Astrocyte of the spinal cord (primary cell): Measurements from ENCODE around the gene OR2V1.
"Not testable (repeated sequence)": the region's sequence is repeated elsewhere in the genome, so short reads cannot be mapped to it uniquely, and the experiment has no call there.

Experiments
- DNase-seq: peaks from one replicate; pipeline ENCODE4 v3.0.0; 2011; ENCODE audit warnings: low read depth, low spot score
- H3K4me3 ChIP-seq: 2 replicates; pipeline ENCODE4 v1.5.1; 2011; ENCODE audit warnings: low read depth, mild to moderate bottlenecking, low read length, moderate library complexity
- in situ Hi-C: cut with HindIII; loops from 2 replicates; pipeline ENCODE4 v1.10.0; 2017; ENCODE audit warnings: low sequenced_read_pairs
- TF ChIP-seq, protein P1 (sequence below): IDR thresholded peaks from 2 replicates; pipeline ENCODE4 v1.5.1; 2012; ENCODE audit warnings: low read depth, mild to moderate bottlenecking, low read length, inconsistent platforms

OR2V1 gene

GRCh38 chr5:181164076-181164952 lies 33.3 kb upstream of the OR2V1 start:
- in situ Hi-C loops, result no loop called here
- no peak for DNase-seq

GRCh38 chr5:181163487-181164075 lies 32.6 kb upstream of the OR2V1 start:
- DNase-seq, result no peak
- TF ChIP-seq, protein P1, sequence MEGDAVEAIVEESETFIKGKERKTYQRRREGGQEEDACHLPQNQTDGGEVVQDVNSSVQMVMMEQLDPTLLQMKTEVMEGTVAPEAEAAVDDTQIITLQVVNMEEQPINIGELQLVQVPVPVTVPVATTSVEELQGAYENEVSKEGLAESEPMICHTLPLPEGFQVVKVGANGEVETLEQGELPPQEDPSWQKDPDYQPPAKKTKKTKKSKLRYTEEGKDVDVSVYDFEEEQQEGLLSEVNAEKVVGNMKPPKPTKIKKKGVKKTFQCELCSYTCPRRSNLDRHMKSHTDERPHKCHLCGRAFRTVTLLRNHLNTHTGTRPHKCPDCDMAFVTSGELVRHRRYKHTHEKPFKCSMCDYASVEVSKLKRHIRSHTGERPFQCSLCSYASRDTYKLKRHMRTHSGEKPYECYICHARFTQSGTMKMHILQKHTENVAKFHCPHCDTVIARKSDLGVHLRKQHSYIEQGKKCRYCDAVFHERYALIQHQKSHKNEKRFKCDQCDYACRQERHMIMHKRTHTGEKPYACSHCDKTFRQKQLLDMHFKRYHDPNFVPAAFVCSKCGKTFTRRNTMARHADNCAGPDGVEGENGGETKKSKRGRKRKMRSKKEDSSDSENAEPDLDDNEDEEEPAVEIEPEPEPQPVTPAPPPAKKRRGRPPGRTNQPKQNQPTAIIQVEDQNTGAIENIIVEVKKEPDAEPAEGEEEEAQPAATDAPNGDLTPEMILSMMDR, result no peak
- H3K4me3 ChIP-seq, result peak overlapping the region; percentile 24
- in situ Hi-C loops, result no loop called here

More at GRCh38 chr5:181164076-181164952, 33.3 kb upstream of the OR2V1 start:
- TF ChIP-seq, protein P1, result no peak
- H3K4me3 ChIP-seq, result peak overlapping the region; percentile 23

DNA sequence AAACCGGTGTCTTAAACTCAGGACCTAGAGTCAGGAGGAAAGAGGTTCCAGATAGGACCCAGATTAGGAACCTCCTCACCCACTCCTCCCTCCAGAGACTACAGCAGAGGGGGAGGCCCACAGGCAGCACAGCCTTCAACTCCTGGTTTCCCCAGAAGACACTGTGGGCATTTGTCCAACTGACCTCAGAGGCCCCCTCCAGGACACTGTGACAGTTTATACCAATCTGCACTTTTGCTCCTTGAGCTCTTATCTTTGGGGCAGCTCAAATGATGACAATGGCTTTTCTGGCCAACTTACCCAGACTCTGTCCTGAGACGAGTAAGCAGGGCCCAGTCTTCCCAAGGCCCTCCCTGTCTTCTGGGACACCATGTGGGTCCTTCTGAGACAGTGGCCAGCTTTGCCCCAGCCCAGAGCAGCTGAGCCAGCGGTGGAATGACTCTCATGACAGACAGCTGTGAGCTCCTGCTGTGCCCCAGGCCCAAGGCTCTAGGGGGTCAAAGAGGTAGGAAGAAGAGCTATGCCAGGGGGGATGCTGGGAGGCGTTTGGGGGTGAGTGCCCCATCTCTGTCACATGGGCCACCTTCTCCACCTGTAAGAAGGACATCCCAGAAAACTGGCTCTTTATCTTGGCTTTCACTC lies 30.7 kb upstream of the OR2V1 start:
- in situ Hi-C loops, result no loop called here
- DNase-seq, result no peak
- TF ChIP-seq, protein P1, result no peak
- no peak overlapping the region for H3K4me3 ChIP-seq

- H3K4me3 ChIP-seq, result peak overlapping the region; percentile 0
- in situ Hi-C loops, result not testable (repeated sequence)
- peak; percentile 66 for DNase-seq
Measured at GRCh38 chr5:181160755-181161533, 30.0 kb upstream of the OR2V1 start.

DNA sequence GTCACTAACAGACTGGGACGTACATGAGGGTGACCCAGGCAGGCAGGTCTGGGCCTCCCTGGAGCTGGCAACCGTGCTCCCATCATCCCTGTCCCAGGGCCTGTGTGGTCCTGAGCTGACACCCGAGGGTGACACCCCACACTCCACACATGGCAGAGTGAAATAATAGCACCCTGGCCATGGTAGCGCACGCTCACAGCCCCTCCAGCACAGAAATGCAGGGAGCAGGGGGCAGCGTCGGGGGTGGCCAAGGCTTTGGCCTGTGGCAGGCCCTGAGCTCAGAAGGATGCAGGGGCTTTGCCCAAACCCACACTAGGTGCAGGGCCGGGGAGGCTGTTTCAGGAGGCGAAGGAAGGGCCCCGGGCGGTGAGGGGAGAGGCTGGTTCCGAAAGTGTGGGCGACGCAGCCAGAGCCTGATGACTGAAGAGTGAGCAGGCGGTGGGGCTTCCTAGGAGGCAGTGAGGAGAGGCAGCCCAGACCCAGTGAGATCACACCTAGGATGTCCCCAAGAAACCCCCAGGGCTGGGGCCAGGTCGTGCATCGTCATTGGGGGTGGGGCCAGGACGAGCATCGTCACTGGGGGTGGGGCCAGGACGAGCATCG lies 29.3 kb upstream of the OR2V1 start:
- TF ChIP-seq, protein P1, result no peak
- peak overlapping the region; percentile 43 for H3K4me3 ChIP-seq
- in situ Hi-C loops, result no loop called here
- peak; percentile 52 for DNase-seq

DNA sequence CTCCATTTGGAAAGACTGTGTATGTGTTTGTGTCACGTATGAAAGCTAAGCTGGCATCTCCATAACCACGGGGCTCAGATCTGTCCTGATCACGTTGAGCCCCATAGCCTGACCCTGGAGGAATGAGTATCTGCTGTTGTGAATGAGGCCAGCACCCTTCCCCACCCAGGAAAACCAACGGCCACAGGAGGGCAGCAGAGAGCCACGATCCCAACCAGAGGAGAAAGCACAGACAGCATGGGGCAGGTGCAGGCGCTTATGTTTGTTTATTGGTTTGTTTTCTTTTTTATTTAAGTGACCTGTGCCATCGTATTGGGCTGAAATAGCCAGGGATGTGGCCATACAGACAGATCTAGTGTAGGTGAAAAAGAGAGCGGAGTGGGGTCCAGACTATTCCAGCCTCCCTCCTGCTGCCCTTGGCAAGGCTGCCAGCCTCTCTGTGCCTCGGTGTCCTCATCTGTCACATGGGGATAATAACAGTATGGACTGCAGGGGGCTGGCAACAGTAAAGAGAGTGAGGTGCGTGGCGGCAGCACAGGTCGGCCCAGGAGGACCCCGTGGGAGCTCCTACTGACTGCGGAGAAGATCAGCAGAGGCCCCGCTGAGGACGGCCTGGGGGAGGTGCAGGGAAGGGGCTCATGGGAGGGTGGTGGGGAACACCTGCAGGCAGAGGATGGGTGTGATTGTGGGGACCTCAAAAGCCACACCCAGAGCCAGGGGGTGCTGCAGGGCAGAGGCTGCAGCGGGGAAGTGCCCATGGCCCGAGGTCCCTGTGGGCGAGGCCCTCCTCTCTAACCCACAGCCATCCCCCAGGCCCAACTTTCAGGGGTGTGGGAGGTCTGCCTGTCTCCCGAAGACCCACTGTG lies 28.6 kb upstream of the OR2V1 start:
- in situ Hi-C loops, result no loop called here
- peak; percentile 73 for DNase-seq
- no peak overlapping the region for H3K4me3 ChIP-seq
- TF ChIP-seq, protein P1, result peak; percentile 94
